ENCODE results near the gene GALNT3. TPM values are rescaled to one million over a fixed set of nuclear protein-coding genes. Genes with fewer than 3 reads are reported as not detected.

The GALNT3 gene
- total RNA-seq, 1 experiment from 2014 or later, result 79.8 TPM

DNA sequence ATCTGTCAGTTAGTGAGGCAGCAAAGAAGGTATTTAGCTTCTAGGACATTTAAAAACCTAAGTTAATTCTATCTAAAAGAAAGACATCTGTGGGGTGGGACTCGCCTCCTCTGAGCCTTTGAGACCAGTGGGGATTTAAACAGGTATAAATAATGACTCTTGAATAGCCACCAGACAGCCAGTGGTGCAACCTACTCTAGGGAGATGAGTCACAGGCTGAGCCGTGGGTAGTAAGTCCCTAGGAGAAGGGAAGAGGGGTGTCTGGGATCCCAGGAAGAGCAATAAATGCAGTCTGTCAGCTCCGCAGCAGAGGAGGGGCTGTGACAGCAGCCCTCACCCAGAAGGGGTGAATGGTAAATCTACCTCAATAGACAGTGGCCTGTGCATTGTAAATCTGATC, 43.1 kb upstream of the GALNT3 start:
- Mint-ChIP-seq H3K9me3 (ENCODE audit: low read depth, unreplicated experiment) (no peaks in the 10 kb centered on the region), H3K4me3 (ENCODE audit: low read depth, unreplicated experiment) (no peak overlapping the region), H3K27me3 (ENCODE audit: unreplicated experiment) (no peaks in the 10 kb centered on the region), H3K4me1 (ENCODE audit: low read depth, unreplicated experiment) (no peaks in the 10 kb centered on the region), H3K36me3 (ENCODE audit: insufficient read depth, unreplicated experiment) (no peaks in the 10 kb centered on the region), H3K27ac (ENCODE audit: unreplicated experiment) (no peak overlapping the region)
- BruUV-seq (replicated peaks), result no TSS peak
- intact Hi-C loops (cut with micrococcal nuclease; ENCODE audit: unreplicated experiment), result no loop called here
- CTCF ChIA-PET, result no interaction called here
- no peak for TF ChIP-seq CTCF (IDR thresholded peaks at IDR 0.05; ENCODE audit: unreplicated experiment)
- no peak for DNase-seq

DNA sequence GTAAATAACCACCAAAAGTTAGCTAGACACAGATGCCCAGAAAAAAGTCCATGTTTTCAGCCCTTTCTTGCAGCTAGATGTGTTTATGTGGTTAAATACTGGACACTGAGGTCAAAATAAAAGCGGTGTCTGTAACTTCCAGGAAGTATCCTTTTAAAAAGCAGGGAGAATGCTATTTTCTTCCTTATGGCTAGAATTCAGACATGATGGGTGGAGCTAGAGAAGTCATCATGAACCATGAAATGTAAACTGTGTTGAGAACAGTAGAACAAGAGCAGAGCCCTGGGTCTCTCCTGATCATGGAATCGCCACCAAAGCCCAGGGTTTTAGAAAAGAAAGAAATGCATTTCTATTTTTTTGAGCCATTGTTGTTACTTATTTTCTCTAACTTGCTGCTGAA, 41.3 kb upstream of the GALNT3 start:
- Mint-ChIP-seq H3K4me3 (ENCODE audit: low read depth, unreplicated experiment) (no peak overlapping the region), H3K27ac (ENCODE audit: unreplicated experiment) (no peak overlapping the region), H3K36me3 (ENCODE audit: insufficient read depth, unreplicated experiment) (no peaks in the 10 kb centered on the region), H3K4me1 (ENCODE audit: low read depth, unreplicated experiment) (no peaks in the 10 kb centered on the region), H3K27me3 (ENCODE audit: unreplicated experiment) (no peaks in the 10 kb centered on the region), H3K9me3 (ENCODE audit: low read depth, unreplicated experiment) (no peaks in the 10 kb centered on the region)
- intact Hi-C loops (cut with micrococcal nuclease; ENCODE audit: unreplicated experiment), result no loop called here
- CTCF ChIA-PET, result no interaction called here
- no peak for TF ChIP-seq CTCF (IDR thresholded peaks at IDR 0.05; ENCODE audit: unreplicated experiment)
- DNase-seq, result no peak
- no TSS peak for BruUV-seq (replicated peaks)

DNA sequence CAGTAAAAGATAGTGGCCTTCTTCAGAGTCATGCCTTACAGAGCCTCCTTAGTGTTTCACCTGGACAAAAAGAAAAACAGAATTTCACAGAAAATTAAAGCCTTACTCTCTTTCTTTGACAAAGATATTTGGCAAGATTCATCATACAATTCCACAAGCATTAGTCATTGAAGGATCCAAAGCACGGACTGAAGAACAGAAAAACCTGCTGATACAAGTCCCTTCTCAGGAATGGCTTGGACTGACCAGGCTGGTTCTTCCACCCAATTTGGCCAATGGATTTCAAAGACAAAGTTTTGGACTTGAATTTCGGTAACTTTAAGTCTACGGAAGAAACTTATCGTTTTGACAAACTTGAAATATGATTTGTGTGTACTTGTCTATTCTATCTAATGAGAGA, 39.1 kb upstream of the GALNT3 start:
- no peaks in the 10 kb centered on the region for H3K27me3 Mint-ChIP-seq (ENCODE audit: unreplicated experiment)
- DNase-seq, result peak; percentile 32
- CTCF ChIA-PET, result no interaction called here
- no peaks in the 10 kb centered on the region for H3K9me3 Mint-ChIP-seq (ENCODE audit: low read depth, unreplicated experiment)
- H3K27ac Mint-ChIP-seq (ENCODE audit: unreplicated experiment), result no peak overlapping the region
- TF ChIP-seq CTCF (IDR thresholded peaks at IDR 0.05; ENCODE audit: unreplicated experiment), result no peak
- no TSS peak for BruUV-seq (replicated peaks)
- no peaks in the 10 kb centered on the region for H3K4me1 Mint-ChIP-seq (ENCODE audit: low read depth, unreplicated experiment)
- no peak overlapping the region for H3K4me3 Mint-ChIP-seq (ENCODE audit: low read depth, unreplicated experiment)
- no peaks in the 10 kb centered on the region for H3K36me3 Mint-ChIP-seq (ENCODE audit: insufficient read depth, unreplicated experiment)
- intact Hi-C loops (cut with micrococcal nuclease; ENCODE audit: unreplicated experiment), result no loop called here

GRCh38 chr2:165827921-165828276, 33.9 kb upstream of the GALNT3 start:
- H3K27ac Mint-ChIP-seq (ENCODE audit: unreplicated experiment), result no peak overlapping the region
- no peaks in the 10 kb centered on the region for H3K9me3 Mint-ChIP-seq (ENCODE audit: low read depth, unreplicated experiment)

More at GRCh38 chr2:165827921-165828276, 33.9 kb upstream of the GALNT3 start:
- TF ChIP-seq CTCF (IDR thresholded peaks at IDR 0.05; ENCODE audit: unreplicated experiment), result no peak
- intact Hi-C loops (cut with micrococcal nuclease; ENCODE audit: unreplicated experiment), result no loop called here
- Mint-ChIP-seq H3K27me3 (ENCODE audit: unreplicated experiment) (no peaks in the 10 kb centered on the region), H3K4me1 (ENCODE audit: low read depth, unreplicated experiment) (peaks cover 14% of the 10 kb centered on the region), H3K4me3 (ENCODE audit: low read depth, unreplicated experiment) (no peak overlapping the region), H3K36me3 (ENCODE audit: insufficient read depth, unreplicated experiment) (no peaks in the 10 kb centered on the region)
- CTCF ChIA-PET, result no interaction called here
- BruUV-seq (replicated peaks), result no TSS peak
- no peak for DNase-seq

Data from Calu3 (cell line).